Osteocyte (in vitro differentiated cells): ENCODE measurements around the gene ZBED5. TPM values are rescaled to one million over a fixed set of nuclear protein-coding genes. Genes with fewer than 3 reads are reported as not detected.

Experiments
- DNase-seq: peaks from one replicate; pipeline ENCODE4 v3.0.0; 2021; ENCODE audit warnings: mixed read lengths; ENCODE audit not compliant: unreplicated experiment; ENCODE audit errors: extremely low spot score
- H3K27ac Mint-ChIP-seq: one replicate; pipeline ENCODE4 v1.8.0; 2021; ENCODE audit warnings: mild to moderate bottlenecking, mixed read lengths; ENCODE audit not compliant: unreplicated experiment
- H3K27me3 Mint-ChIP-seq: one replicate; pipeline ENCODE4 v1.8.0; 2021; ENCODE audit warnings: mixed read lengths; ENCODE audit not compliant: unreplicated experiment
- H3K36me3 Mint-ChIP-seq: one replicate; pipeline ENCODE4 v1.8.0; 2021; ENCODE audit warnings: mixed read lengths; ENCODE audit not compliant: unreplicated experiment
- H3K4me1 Mint-ChIP-seq: one replicate; pipeline ENCODE4 v1.8.0; 2021; ENCODE audit warnings: mixed read lengths; ENCODE audit not compliant: unreplicated experiment
- H3K4me3 Mint-ChIP-seq: one replicate; pipeline ENCODE4 v1.8.0; 2021; ENCODE audit warnings: mild to moderate bottlenecking, moderate library complexity, mixed read lengths; ENCODE audit not compliant: unreplicated experiment
- H3K9me3 Mint-ChIP-seq: one replicate; pipeline ENCODE4 v1.8.0; 2021; ENCODE audit warnings: mixed read lengths; ENCODE audit not compliant: unreplicated experiment
- total RNA-seq: library from RNA; stranded (reverse); gene quantifications from 2 replicates; pipeline ENCODE4 v1.2.1, GENCODE V29; 2021
- TF ChIP-seq, protein P1 (sequence below): fragments of 200-600 bp; sonication (generic); IDR thresholded peaks from 2 replicates; pipeline ENCODE4 v1.5.0; 2021; ENCODE audit warnings: antibody characterized with exemption, mild to moderate bottlenecking, moderate library complexity

The ZBED5 gene
- total RNA-seq, 1 donor from 2014 or later, result 48.6 TPM

DNA sequence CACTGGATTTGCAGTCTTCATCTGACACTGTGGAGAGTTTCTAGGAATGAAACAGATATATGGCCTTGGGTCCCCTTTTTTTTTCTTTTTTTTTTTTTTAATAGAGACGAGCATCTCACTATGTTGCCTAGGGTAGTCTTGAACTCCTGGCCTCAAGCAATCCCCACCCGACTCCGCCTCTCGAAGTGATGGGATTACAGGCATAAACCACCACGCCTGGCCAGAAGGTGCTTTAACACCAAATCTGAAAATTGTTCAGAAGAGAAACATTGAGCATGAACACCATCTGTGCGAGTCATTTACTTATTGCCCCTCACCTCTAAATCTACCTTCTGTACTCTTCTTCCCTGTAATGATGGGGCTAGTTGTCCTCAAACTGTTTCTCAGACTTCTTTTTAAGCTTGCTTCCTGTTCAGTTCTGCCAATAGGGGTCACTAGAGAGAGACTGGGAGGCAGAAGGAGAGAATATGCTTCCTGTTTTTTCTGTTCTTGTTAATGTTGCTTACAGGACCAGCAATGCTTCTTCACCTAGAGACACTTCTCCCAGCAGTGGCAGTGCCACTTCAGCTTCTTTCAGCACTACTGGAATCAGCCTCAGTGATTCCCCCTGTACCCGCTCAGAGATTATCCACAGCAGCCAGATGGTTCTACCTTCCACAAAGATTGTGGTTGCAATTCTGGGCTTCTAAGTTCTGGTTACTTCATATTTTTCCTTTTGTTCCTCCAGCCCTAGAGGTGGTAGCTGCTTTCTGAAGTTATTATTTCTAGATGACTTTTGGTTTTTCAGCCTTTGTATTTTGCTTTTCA lies 20.8 kb upstream of the ZBED5 start:
- Mint-ChIP-seq H3K4me1 (peaks cover 36% of the 10 kb centered on the region), H3K27ac (peak overlapping the region; percentile 41), H3K36me3 (peaks cover 6% of the 10 kb centered on the region), H3K27me3 (no peaks in the 10 kb centered on the region), H3K4me3 (no peak overlapping the region), H3K9me3 (peaks cover 7% of the 10 kb centered on the region)
- TF ChIP-seq, protein P1, sequence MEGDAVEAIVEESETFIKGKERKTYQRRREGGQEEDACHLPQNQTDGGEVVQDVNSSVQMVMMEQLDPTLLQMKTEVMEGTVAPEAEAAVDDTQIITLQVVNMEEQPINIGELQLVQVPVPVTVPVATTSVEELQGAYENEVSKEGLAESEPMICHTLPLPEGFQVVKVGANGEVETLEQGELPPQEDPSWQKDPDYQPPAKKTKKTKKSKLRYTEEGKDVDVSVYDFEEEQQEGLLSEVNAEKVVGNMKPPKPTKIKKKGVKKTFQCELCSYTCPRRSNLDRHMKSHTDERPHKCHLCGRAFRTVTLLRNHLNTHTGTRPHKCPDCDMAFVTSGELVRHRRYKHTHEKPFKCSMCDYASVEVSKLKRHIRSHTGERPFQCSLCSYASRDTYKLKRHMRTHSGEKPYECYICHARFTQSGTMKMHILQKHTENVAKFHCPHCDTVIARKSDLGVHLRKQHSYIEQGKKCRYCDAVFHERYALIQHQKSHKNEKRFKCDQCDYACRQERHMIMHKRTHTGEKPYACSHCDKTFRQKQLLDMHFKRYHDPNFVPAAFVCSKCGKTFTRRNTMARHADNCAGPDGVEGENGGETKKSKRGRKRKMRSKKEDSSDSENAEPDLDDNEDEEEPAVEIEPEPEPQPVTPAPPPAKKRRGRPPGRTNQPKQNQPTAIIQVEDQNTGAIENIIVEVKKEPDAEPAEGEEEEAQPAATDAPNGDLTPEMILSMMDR, result peak; percentile 65
- no peak for DNase-seq

DNA sequence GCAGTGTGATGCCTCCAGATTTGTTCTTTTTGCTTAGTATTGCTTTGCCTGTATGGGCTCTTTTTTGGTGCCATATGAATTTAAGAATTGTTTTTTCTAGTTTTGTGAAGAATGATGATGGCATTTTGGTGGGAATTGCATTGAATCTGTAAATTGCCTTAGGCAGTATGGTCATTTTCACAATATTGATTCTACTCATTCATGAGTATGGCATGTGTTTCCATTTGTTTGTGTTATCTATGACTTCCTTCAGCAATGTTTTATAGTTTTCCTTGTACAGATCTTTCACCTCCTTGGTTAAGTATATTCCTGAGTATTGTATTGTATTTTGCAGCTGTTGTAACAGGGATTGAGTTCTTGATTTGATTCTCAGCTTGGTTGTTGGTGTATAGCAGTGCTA lies 18.3 kb upstream of the ZBED5 start:
- H3K4me3 Mint-ChIP-seq, result no peak overlapping the region

DNA sequence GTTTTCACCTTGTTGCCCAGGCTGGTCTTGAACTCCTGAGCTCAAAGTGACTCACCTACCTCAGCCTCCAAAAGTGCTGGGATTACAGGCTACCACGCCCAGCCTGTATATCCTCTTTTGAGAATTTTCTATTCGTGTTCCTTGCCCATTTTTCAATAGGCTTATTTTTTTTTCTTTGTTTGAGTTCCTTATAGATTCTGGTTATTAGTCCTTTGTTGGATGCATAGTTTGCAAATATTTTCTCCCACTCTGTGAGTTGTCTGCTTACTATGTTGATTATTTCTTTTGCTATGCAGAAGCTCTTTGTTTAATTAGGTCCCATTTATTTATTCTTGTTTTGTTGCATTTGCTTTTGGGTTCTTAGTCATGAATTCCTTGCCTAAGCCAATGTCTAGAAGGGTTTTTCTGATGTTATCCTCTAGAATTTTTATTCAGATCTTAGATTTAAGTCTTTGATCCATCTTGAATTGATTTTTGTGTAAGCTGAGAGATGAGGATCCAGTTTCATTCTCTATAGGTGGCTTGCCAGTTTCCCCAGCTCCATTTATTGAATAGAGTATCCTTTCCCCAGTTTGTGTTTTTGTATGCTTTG lies 17.7 kb upstream of the ZBED5 start:
- H3K9me3 Mint-ChIP-seq, result peaks cover 14% of the 10 kb centered on the region
- TF ChIP-seq, protein P1, result no peak

More for the DNA sequence above, 18.3 kb upstream of the ZBED5 start:
- H3K27me3 Mint-ChIP-seq, result no peaks in the 10 kb centered on the region
- TF ChIP-seq, protein P1, result no peak
- peaks cover 14% of the 10 kb centered on the region for H3K9me3 Mint-ChIP-seq
- peaks cover 36% of the 10 kb centered on the region for H3K4me1 Mint-ChIP-seq
- peak overlapping the region; percentile 89 for H3K27ac Mint-ChIP-seq
- peaks cover 18% of the 10 kb centered on the region for H3K36me3 Mint-ChIP-seq
- DNase-seq, result no peak

DNA sequence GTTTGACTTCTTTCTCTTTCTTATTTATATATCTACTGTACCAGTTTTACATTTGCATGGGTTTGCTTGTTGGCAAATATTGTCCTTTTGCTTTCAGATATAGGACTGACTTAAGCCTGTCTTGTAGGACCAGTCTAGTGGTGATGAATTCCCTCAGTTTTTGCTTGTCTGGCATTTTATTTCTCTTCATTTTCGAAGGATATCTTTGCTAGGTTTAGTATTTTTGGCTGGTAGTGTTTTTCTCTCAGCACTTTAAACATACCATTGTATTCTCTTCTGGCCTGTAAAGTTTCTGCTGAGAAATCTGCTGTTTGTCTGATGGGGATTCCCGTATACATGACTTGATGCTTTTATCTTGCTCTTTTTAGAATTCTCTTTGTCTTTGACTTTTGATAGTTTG lies 14.2 kb upstream of the ZBED5 start:
- Mint-ChIP-seq H3K4me1 (peaks cover 27% of the 10 kb centered on the region), H3K9me3 (peaks cover 14% of the 10 kb centered on the region), H3K4me3 (no peak overlapping the region), H3K27me3 (no peaks in the 10 kb centered on the region), H3K27ac (no peak overlapping the region), H3K36me3 (peaks cover 17% of the 10 kb centered on the region)
- TF ChIP-seq, protein P1, result no peak
- DNase-seq, result no peak

More for the DNA sequence above, 17.7 kb upstream of the ZBED5 start:
- peaks cover 18% of the 10 kb centered on the region for H3K36me3 Mint-ChIP-seq
- H3K27me3 Mint-ChIP-seq, result no peaks in the 10 kb centered on the region
- peak overlapping the region; percentile 89 for H3K27ac Mint-ChIP-seq
- peaks cover 36% of the 10 kb centered on the region for H3K4me1 Mint-ChIP-seq
- DNase-seq, result no peak
- H3K4me3 Mint-ChIP-seq, result no peak overlapping the region

DNA sequence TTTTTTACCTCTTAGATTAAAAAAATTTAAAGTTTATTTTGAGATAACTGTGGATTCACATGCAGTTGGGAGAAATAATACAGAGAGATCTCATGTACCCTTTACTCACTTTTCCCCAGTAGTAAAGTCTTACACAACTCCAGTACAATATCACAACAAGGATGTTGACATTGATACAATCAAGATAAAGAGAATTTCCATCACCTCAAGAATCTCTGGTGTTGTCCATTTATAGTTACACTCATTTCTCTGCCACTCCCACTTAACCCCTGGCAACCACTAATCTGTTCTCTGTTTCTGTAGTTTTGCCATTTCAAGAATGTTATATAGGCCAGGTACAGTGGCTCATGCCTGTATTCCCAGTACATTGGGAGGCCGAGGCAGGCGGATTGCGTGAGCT lies 10.5 kb upstream of the ZBED5 start:
- DNase-seq, result no peak
- Mint-ChIP-seq H3K9me3 (peaks cover 7% of the 10 kb centered on the region), H3K36me3 (peaks cover 13% of the 10 kb centered on the region), H3K27ac (no peak overlapping the region), H3K4me3 (no peak overlapping the region), H3K27me3 (no peaks in the 10 kb centered on the region), H3K4me1 (peaks cover 13% of the 10 kb centered on the region)
- TF ChIP-seq, protein P1, result no peak
